ENCODE data around the gene SEZ6. TPM values are rescaled to one million over a fixed set of nuclear protein-coding genes. Genes with fewer than 3 reads are reported as not detected.

Gene SEZ6
- total and polyA plus RNA-seq, 11 donors = 0.25 TPM; not detected in 10

DNA sequence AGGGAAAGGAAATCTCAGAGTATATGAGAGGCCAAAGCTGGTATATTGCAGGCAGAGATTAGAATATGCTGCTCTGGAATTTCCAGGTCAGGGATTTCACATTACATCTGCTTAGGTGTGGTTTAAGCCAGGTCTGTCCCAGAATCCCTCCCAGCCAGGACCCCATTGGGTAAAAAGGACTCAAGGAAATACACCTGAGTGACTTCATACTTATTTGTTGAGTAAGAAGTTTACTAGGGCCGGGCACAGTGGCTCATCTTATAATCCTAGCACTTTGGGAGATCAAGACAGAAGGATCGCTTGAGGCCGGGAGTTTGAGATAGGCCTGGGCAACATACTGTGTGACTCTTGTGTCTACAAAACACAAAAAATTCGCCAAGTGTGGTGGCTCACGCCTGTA is 44.3 kb upstream of the SEZ6 start:
- intact Hi-C loops (cut with DNase I) = loop anchor here in 1 of 10 donors (10.0 kb wide), 1 partner anchor 55 kb away; no protein-coding TSS in a partner anchor
- ATAC-seq = no peak
- 90 to 95% (median 93%) methylated on average over 5 of the region's 5 CpGs for WGBS, 4 donors
- H3K27me3 ChIP-seq = peaks cover 0 to 8% (median 0%) of the 10 kb centered on the region in 9 donors
- no peak for DNase-seq
- TF ChIP-seq CTCF (IDR thresholded peaks at IDR 0.05) (no peak), POLR2A (IDR thresholded peaks at IDR 0.05) (no peak)
- no peaks in the 10 kb centered on the region for H3K9me3 ChIP-seq
- H3K4me1 ChIP-seq = peaks cover 0 to 7% (median 0%) of the 10 kb centered on the region in 12 donors
- H3K4me3 ChIP-seq = no peak overlapping the region
- H3K36me3 ChIP-seq = no peaks in the 10 kb centered on the region
- H3K27ac ChIP-seq = no peak overlapping the region

GRCh38 chr17:29049541-29050145 is 43.8 kb upstream of the SEZ6 start:
- TF ChIP-seq POLR2A (IDR thresholded peaks at IDR 0.05) (no peak), CTCF (IDR thresholded peaks at IDR 0.05) (no peak)
- H3K27ac ChIP-seq = no peak overlapping the region
- peaks cover 0 to 9% (median 0%) of the 10 kb centered on the region in 12 donors for H3K4me1 ChIP-seq
- 80 to 87% (median 82%) methylated on average over 11 of the region's 11 CpGs for WGBS, 4 donors
- peaks cover 0 to 8% (median 0%) of the 10 kb centered on the region in 9 donors for H3K27me3 ChIP-seq
- H3K36me3 ChIP-seq = no peaks in the 10 kb centered on the region
- DNase-seq (no peak), ATAC-seq (no peak)
- no peaks in the 10 kb centered on the region for H3K9me3 ChIP-seq
- no peak overlapping the region for H3K4me3 ChIP-seq
- intact Hi-C loops (cut with DNase I) = loop anchor here in 1 of 10 donors (10.0 kb wide), 1 partner anchor 55 kb away; no protein-coding TSS in a partner anchor

DNA sequence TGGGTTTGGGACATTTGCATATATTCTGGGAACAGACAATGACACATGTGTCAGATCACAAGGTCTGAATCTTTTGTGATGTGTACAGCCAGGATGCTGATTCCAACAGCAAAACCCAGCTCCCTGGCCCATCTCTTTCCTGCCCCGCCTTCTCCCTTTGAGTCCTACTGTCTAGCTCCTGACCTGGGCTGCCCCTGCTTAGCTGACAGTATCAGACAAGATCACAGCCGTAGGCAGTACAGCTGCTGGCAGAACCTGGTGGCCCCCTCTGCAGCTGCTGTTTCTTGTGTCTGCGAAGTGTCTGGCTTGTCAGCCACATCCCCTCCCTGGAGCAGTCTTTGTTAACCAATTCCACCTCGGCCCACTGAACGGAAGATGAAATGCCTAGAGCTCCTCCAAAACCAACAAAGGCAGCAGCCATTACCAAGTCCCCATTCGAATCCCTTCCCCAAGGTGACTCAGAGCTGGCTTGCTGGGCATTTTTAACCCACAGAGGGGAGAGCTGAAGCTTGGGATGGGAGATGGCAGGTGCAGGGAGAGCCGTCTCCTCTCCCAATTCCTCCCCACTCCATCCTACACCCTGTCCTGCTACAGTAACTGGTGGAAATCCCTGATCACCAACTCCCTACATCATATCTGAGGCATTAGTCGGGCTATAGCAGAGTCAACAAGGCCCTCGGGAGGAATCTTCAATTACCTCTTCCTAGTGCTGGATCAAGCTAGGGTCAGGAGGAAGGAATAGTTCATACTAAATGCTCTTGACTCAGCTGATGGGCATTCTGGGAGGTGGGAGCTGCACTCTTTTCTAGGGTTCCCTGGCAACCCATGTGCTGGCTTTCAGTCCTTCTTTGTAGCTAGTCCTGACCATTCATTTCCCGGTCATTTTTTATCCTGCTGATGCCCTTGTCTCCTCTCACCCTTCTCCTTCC is 42.9 kb upstream of the SEZ6 start:
- Histone ChIP-seq H3K36me3 (no peaks in the 10 kb centered on the region), H3K27me3 (peaks cover 0 to 8% (median 0%) of the 10 kb centered on the region in 9 donors), H3K27ac (no peak overlapping the region), H3K4me1 (peaks cover 0 to 18% (median 0%) of the 10 kb centered on the region in 12 donors), H3K4me3 (no peak overlapping the region), H3K9me3 (no peaks in the 10 kb centered on the region)
- DNase-seq (no peak), ATAC-seq (peak in 3 of 4 donors; percentile 15 to 50 (median 30))
- intact Hi-C loops (cut with DNase I) = no loop called here
- WGBS, 4 donors = 48 to 67% (median 51%) methylated on average over 7 to 10 of the region's 10 CpGs
- TF ChIP-seq CTCF (IDR thresholded peaks at IDR 0.05) (no peak), POLR2A (IDR thresholded peaks at IDR 0.05) (no peak)

DNA sequence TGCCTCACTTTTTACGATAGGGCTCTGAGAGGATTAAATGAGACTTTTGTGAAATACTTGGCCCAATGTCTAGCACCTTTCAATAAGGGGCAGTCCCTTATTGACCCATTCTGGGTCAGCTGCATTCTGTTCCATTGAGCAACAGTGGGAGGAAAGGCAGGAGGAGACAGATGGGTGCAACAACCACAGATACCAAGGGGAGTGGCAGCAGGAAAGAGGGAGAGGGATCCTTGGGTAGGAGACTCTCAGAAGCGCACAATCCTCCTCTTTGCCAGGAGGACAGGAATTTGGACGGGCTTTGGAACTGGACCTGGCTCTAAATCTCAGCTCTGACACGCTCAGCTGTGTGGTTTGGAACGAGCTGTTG is 40.6 kb upstream of the SEZ6 start:
- H3K4me3 ChIP-seq = no peak overlapping the region
- H3K27ac ChIP-seq = no peak overlapping the region
- 80 to 91% (median 86%) methylated on average over 5 of the region's 5 CpGs for WGBS, 4 donors
- H3K9me3 ChIP-seq = no peaks in the 10 kb centered on the region
- no peak for TF ChIP-seq CTCF (IDR thresholded peaks at IDR 0.05)
- TF ChIP-seq POLR2A (IDR thresholded peaks at IDR 0.05) = no peak
- H3K4me1 ChIP-seq = peaks cover 0 to 40% (median 3%) of the 10 kb centered on the region in 12 donors
- peaks cover 0 to 8% (median 0%) of the 10 kb centered on the region in 9 donors for H3K27me3 ChIP-seq
- ATAC-seq (no peak), DNase-seq (no peak)
- intact Hi-C loops (cut with DNase I) = no loop called here
- H3K36me3 ChIP-seq = no peaks in the 10 kb centered on the region

Data from heart left ventricle (tissue), 16 donors.